CD4-positive, alpha-beta T cell (primary cell): Measurements from ENCODE around the gene TRHDE. TPM values are rescaled to one million over a fixed set of nuclear protein-coding genes. Genes with fewer than 3 reads are reported as not detected.

Experiments
- ATAC-seq: fragments of 200-7000 bp; cut with Tn5 transposase; one replicate; pipeline ENCODE4 v1.10.0; 2022; ENCODE audit warnings: mild to moderate bottlenecking; ENCODE audit not compliant: poor library complexity
- CTCF ChIA-PET: fragments of 350-600 bp; sonication (Branson Sonifier 250); formaldehyde crosslinking; loops from one replicate; lab custom pipeline; 2021; ENCODE audit warnings: antibody characterized with exemption, inconsistent platforms; lab: Charles Lee
- POLR2A ChIA-PET: fragments of 350-600 bp; sonication (Branson Sonifier 250); formaldehyde crosslinking; loops from one replicate; lab custom pipeline; 2021; ENCODE audit warnings: antibody characterized with exemption, inconsistent platforms; lab: Charles Lee
- DNase-seq, 14 experiments: peaks; one replicate each; pipeline ENCODE4 v3.0.0-alpha.2; 2013 to 2020; ENCODE audit warnings: mixed read lengths in 2 of 14
- H3K27ac ChIP-seq, 2 donors: one replicate each; pipeline versions ENCODE4 v1.5.1 to v1.7.0; 2013; ENCODE audit warnings: low read length in 2 of 2, low read depth in 1 of 2, mild to moderate bottlenecking in 1 of 2
- H3K27me3 ChIP-seq, 2 experiments: 1 replicate in 1 of 2; 2 replicates in 1 of 2; pipeline versions ENCODE4 v1.6.1 to v1.7.0; 2013; ENCODE audit warnings: low read length in 2 of 2, control low read depth in 1 of 2, mild to moderate bottlenecking in 1 of 2, moderate library complexity in 1 of 2; ENCODE audit not compliant: insufficient read depth in 2 of 2, control insufficient read depth in 1 of 2
- H3K36me3 ChIP-seq: one replicate; pipeline ENCODE4 v1.6.1; 2013; ENCODE audit warnings: low read length, control low read depth; ENCODE audit not compliant: insufficient read depth
- H3K4me1 ChIP-seq: one replicate; pipeline ENCODE4 v1.6.1; 2013; ENCODE audit warnings: low read length, control low read depth; ENCODE audit not compliant: insufficient read depth
- H3K4me3 ChIP-seq: one replicate; pipeline ENCODE4 v1.5.1; 2013; ENCODE audit warnings: mild to moderate bottlenecking, low read length, moderate library complexity
- H3K9me3 ChIP-seq, 2 experiments: 1 replicate in 1 of 2; 2 replicates in 1 of 2; pipeline versions ENCODE4 v1.6.1 to v1.7.0; 2013; ENCODE audit warnings: low read length in 2 of 2, mild to moderate bottlenecking in 2 of 2, control low read depth in 1 of 2, moderate library complexity in 1 of 2; ENCODE audit not compliant: control insufficient read depth in 1 of 2, insufficient read depth in 1 of 2
- H3K27ac Mint-ChIP-seq: one replicate; pipeline ENCODE4 v1.8.0; 2020; ENCODE audit warnings: mixed read lengths
- H3K27me3 Mint-ChIP-seq: one replicate; pipeline ENCODE4 v1.8.0; 2021; ENCODE audit warnings: mixed read lengths
- H3K36me3 Mint-ChIP-seq: one replicate; pipeline ENCODE4 v1.8.0; 2021; ENCODE audit warnings: low read depth, mixed read lengths
- H3K4me1 Mint-ChIP-seq: one replicate; pipeline ENCODE4 v1.8.0; 2021; ENCODE audit warnings: low read depth, mixed read lengths
- H3K4me3 Mint-ChIP-seq: one replicate; pipeline ENCODE4 v1.8.0; 2020; ENCODE audit warnings: mild to moderate bottlenecking, mixed read lengths
- H3K9me3 Mint-ChIP-seq: one replicate; pipeline ENCODE4 v1.8.0; 2020; ENCODE audit warnings: mixed read lengths
- intact Hi-C, 2 experiments: fragments of 100-400 bp; cut with DNase I in 1 of 2; cut with micrococcal nuclease in 1 of 2; formaldehyde crosslinking; loops; one replicate each; pipeline versions ENCODE4 v1.15.1 to v1.9.0; 2023 to 2025; cut with DNase I, micrococcal nuclease
- total RNA-seq, 174 experiments: library from RNA in 2 of 174; stranded (reverse) in 2 of 174; gene quantifications; one replicate each; pipeline ENCODE4 v1.2.3 and lab custom pipeline; 2021 to 2026
- TF ChIP-seq, protein P1 (sequence below): fragments of 200-600 bp; IDR thresholded peaks from one replicate; pipeline ENCODE4 v1.8.0; 2022; ENCODE audit warnings: antibody characterized with exemption, mild to moderate bottlenecking

TRHDE gene
- total RNA-seq, 2 experiments from 2014 or later = not detected

DNA sequence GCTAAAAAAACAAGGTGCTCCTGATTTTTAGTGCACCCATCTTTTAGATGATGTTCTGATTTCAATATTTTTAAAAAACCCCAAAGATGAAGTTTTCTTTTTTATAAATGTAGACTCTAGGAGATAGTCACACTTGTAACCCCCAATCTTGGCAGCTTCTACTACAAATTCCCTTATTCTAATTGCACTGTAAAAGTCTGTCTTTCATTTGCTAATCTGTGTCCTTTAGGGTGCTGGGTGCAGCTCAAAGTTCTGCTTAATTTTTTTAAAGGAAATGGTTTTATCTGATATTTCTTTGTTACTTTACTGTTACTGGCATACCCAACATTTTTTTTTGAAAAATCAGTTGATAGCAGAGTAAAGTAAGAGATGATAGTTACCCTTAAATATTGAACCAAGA is 172.0 kb downstream of the TRHDE start:
- peaks cover 17% of the 10 kb centered on the region for H3K9me3 Mint-ChIP-seq
- Histone ChIP-seq H3K27ac (no peak overlapping the region), H3K9me3 (no peaks in the 10 kb centered on the region), H3K27me3 (no peaks in the 10 kb centered on the region), H3K4me1 (no peaks in the 10 kb centered on the region), H3K4me3 (no peak overlapping the region), H3K36me3 (no peaks in the 10 kb centered on the region)
- H3K36me3 Mint-ChIP-seq = no peaks in the 10 kb centered on the region
- H3K4me1 Mint-ChIP-seq = no peaks in the 10 kb centered on the region
- DNase-seq = no peak
- no peak overlapping the region for H3K4me3 Mint-ChIP-seq
- H3K27ac Mint-ChIP-seq = no peak overlapping the region
- no peak for ATAC-seq
- TF ChIP-seq, protein P1, sequence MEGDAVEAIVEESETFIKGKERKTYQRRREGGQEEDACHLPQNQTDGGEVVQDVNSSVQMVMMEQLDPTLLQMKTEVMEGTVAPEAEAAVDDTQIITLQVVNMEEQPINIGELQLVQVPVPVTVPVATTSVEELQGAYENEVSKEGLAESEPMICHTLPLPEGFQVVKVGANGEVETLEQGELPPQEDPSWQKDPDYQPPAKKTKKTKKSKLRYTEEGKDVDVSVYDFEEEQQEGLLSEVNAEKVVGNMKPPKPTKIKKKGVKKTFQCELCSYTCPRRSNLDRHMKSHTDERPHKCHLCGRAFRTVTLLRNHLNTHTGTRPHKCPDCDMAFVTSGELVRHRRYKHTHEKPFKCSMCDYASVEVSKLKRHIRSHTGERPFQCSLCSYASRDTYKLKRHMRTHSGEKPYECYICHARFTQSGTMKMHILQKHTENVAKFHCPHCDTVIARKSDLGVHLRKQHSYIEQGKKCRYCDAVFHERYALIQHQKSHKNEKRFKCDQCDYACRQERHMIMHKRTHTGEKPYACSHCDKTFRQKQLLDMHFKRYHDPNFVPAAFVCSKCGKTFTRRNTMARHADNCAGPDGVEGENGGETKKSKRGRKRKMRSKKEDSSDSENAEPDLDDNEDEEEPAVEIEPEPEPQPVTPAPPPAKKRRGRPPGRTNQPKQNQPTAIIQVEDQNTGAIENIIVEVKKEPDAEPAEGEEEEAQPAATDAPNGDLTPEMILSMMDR = no peak
- POLR2A ChIA-PET = no interaction called here
- intact Hi-C loops = no loop called here
- H3K27me3 Mint-ChIP-seq = no peaks in the 10 kb centered on the region
- CTCF ChIA-PET = no interaction called here

DNA sequence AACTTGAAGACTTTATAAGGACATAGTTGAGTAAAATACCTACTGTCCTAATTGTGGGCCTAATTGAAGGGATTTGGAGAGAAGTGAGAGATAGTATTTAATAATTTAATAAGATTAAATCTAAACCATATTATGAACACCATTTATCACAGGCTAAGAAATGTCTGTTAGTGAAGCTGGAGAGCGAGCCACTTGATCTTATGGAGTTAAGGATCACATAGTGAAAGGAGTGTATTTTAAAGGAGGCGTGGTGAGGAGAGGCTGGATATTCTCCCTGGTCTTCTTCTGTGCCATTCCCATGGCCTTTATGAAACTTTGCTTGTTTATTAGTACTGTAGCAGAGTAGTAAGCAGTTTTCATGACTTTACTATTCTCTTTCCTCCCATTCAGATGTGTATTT is 172.4 kb downstream of the TRHDE start:
- TF ChIP-seq, protein P1 = no peak
- no peaks in the 10 kb centered on the region for H3K36me3 ChIP-seq
- no peaks in the 10 kb centered on the region for H3K27me3 ChIP-seq
- no peaks in the 10 kb centered on the region for H3K4me1 Mint-ChIP-seq
- intact Hi-C loops = no loop called here
- H3K27ac Mint-ChIP-seq = no peak overlapping the region
- H3K4me3 ChIP-seq = no peak overlapping the region
- POLR2A ChIA-PET = no interaction called here
- peaks cover 13% of the 10 kb centered on the region for H3K9me3 Mint-ChIP-seq
- no peaks in the 10 kb centered on the region for H3K9me3 ChIP-seq
- H3K27ac ChIP-seq = no peak overlapping the region
- DNase-seq (no peak), ATAC-seq (no peak)
- H3K36me3 Mint-ChIP-seq = no peaks in the 10 kb centered on the region
- CTCF ChIA-PET = no interaction called here
- H3K4me3 Mint-ChIP-seq = no peak overlapping the region
- H3K27me3 Mint-ChIP-seq = no peaks in the 10 kb centered on the region
- H3K4me1 ChIP-seq = no peaks in the 10 kb centered on the region

DNA sequence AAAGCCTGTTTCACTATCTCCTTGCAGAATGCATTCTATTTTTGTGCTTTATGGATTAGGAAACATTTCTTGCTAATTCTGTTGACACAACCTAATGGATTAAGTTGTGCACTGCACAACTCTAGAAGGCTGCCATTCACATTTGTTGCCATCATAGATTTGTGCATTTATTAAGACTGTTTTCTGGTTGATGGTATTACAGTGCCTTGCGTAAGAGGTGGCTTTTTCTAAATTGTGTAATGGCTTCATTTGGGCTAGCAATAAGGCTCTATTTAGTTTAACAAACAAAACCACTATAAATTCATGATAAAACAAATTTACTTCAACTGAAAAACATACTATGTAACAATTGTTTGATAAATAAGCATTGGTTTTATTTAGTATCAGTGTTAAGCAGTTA is 175.9 kb downstream of the TRHDE start:
- H3K27ac Mint-ChIP-seq = no peak overlapping the region
- no peaks in the 10 kb centered on the region for H3K27me3 Mint-ChIP-seq
- intact Hi-C loops = no loop called here
- H3K4me1 Mint-ChIP-seq = no peaks in the 10 kb centered on the region
- no peak overlapping the region for H3K4me3 Mint-ChIP-seq
- Histone ChIP-seq H3K36me3 (no peaks in the 10 kb centered on the region), H3K9me3 (peaks cover 0 to 4% of the 10 kb centered on the region in 2 experiments), H3K4me1 (no peaks in the 10 kb centered on the region), H3K4me3 (no peak overlapping the region), H3K27ac (no peak overlapping the region), H3K27me3 (no peaks in the 10 kb centered on the region)
- TF ChIP-seq, protein P1 = no peak
- no peaks in the 10 kb centered on the region for H3K36me3 Mint-ChIP-seq
- peaks cover 6% of the 10 kb centered on the region for H3K9me3 Mint-ChIP-seq
- ATAC-seq = no peak
- ChIA-PET CTCF (no interaction called here), POLR2A (interaction anchor here (0.6 kb wide), 1 partner anchor 1850 kb away, joined by 3 read pairs; no protein-coding TSS in a partner anchor)
- no peak for DNase-seq
